ENCODE results near the gene CDK14.
"Not testable (repeated sequence)": the region's sequence is repeated elsewhere in the genome, so short reads cannot be mapped to it uniquely, and the experiment has no call there.

Gene CDK14

DNA sequence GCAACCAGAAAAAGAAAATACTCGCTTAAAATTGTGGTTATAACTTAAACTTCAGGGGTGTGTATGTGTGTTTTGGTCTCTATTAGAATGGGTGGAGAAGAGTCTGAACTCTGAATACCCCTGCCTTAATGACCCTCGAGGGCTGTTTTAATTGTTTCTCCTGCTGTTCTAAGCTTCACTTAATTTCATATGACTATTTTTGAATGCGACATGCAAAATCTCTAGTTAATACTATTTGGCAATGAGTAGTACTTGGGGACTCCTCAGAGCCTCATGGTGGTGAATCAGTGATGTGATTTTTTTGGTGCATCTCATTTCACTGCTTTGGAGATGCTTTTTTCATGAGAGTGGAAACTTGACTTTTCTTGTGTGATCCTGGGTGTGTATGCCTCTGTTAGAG, 178.6 kb downstream of the CDK14 start:
- WGBS, 2 experiments = 91 to 100% methylated on average over 3 of the region's 3 CpGs
- H3K4me3 ChIP-seq (ENCODE audit: insufficient read depth, low read depth, low read length) = no peak overlapping the region
- peaks cover 6% of the 10 kb centered on the region for H3K4me1 ChIP-seq (ENCODE audit: control insufficient read depth, insufficient read depth, low read length)
- peaks cover 5% of the 10 kb centered on the region for H3K36me3 ChIP-seq (ENCODE audit: control insufficient read depth, insufficient read depth, low read length)
- H3K27ac ChIP-seq (ENCODE audit: insufficient read depth, low read depth, low read length, poor library complexity, severe bottlenecking) = no peak overlapping the region
- H3K9me3 ChIP-seq (ENCODE audit: control insufficient read depth, low read length) = no peaks in the 10 kb centered on the region
- no peaks in the 10 kb centered on the region for H3K27me3 ChIP-seq (ENCODE audit: control insufficient read depth, insufficient read depth, low read length, poor library complexity, severe bottlenecking)

GRCh38 chr7:90775383-90775965, 179.4 kb downstream of the CDK14 start:
- no peaks in the 10 kb centered on the region for H3K9me3 ChIP-seq (ENCODE audit: control insufficient read depth, low read length)
- 100% methylated on average over 1 of the region's 1 CpG for WGBS, 2 experiments
- no peak overlapping the region for H3K27ac ChIP-seq (ENCODE audit: insufficient read depth, low read depth, low read length, poor library complexity, severe bottlenecking)
- H3K27me3 ChIP-seq (ENCODE audit: control insufficient read depth, insufficient read depth, low read length, poor library complexity, severe bottlenecking) = no peaks in the 10 kb centered on the region
- H3K4me1 ChIP-seq (ENCODE audit: control insufficient read depth, insufficient read depth, low read length) = peaks cover 6% of the 10 kb centered on the region
- peaks cover 5% of the 10 kb centered on the region for H3K36me3 ChIP-seq (ENCODE audit: control insufficient read depth, insufficient read depth, low read length)
- no peak overlapping the region for H3K4me3 ChIP-seq (ENCODE audit: insufficient read depth, low read depth, low read length)

- WGBS, 2 experiments = 91 to 94% methylated on average over 2 of the region's 2 CpGs
- Histone ChIP-seq H3K27ac (ENCODE audit: insufficient read depth, low read depth, low read length, poor library complexity, severe bottlenecking) (no peak overlapping the region), H3K27me3 (ENCODE audit: control insufficient read depth, insufficient read depth, low read length, poor library complexity, severe bottlenecking) (no peaks in the 10 kb centered on the region), H3K4me1 (ENCODE audit: control insufficient read depth, insufficient read depth, low read length) (peaks cover 6% of the 10 kb centered on the region), H3K4me3 (ENCODE audit: insufficient read depth, low read depth, low read length) (no peak overlapping the region), H3K36me3 (ENCODE audit: control insufficient read depth, insufficient read depth, low read length) (no peaks in the 10 kb centered on the region), H3K9me3 (ENCODE audit: control insufficient read depth, low read length) (no peaks in the 10 kb centered on the region)
These were observed 180.9 kb downstream of the CDK14 start for GRCh38 chr7:90777041-90777440.

- peaks cover 6% of the 10 kb centered on the region for H3K4me1 ChIP-seq (ENCODE audit: control insufficient read depth, insufficient read depth, low read length)
- no peaks in the 10 kb centered on the region for H3K9me3 ChIP-seq (ENCODE audit: control insufficient read depth, low read length)
- no peaks in the 10 kb centered on the region for H3K27me3 ChIP-seq (ENCODE audit: control insufficient read depth, insufficient read depth, low read length, poor library complexity, severe bottlenecking)
- no peak overlapping the region for H3K4me3 ChIP-seq (ENCODE audit: insufficient read depth, low read depth, low read length)
- WGBS, 2 experiments = 70 to 74% methylated on average over 4 of the region's 4 CpGs
- H3K27ac ChIP-seq (ENCODE audit: insufficient read depth, low read depth, low read length, poor library complexity, severe bottlenecking) = no peak overlapping the region
- H3K36me3 ChIP-seq (ENCODE audit: control insufficient read depth, insufficient read depth, low read length) = no peaks in the 10 kb centered on the region
These were observed 181.3 kb downstream of the CDK14 start for GRCh38 chr7:90777465-90777864.

- Histone ChIP-seq H3K9me3 (ENCODE audit: control insufficient read depth, low read length) (no peaks in the 10 kb centered on the region), H3K27ac (ENCODE audit: insufficient read depth, low read depth, low read length, poor library complexity, severe bottlenecking) (no peak overlapping the region), H3K4me3 (ENCODE audit: insufficient read depth, low read depth, low read length) (no peak overlapping the region), H3K27me3 (ENCODE audit: control insufficient read depth, insufficient read depth, low read length, poor library complexity, severe bottlenecking) (no peaks in the 10 kb centered on the region), H3K4me1 (ENCODE audit: control insufficient read depth, insufficient read depth, low read length) (peaks cover 6% of the 10 kb centered on the region), H3K36me3 (ENCODE audit: control insufficient read depth, insufficient read depth, low read length) (no peaks in the 10 kb centered on the region)
These were observed 181.8 kb downstream of the CDK14 start for GRCh38 chr7:90777886-90778285.

DNA sequence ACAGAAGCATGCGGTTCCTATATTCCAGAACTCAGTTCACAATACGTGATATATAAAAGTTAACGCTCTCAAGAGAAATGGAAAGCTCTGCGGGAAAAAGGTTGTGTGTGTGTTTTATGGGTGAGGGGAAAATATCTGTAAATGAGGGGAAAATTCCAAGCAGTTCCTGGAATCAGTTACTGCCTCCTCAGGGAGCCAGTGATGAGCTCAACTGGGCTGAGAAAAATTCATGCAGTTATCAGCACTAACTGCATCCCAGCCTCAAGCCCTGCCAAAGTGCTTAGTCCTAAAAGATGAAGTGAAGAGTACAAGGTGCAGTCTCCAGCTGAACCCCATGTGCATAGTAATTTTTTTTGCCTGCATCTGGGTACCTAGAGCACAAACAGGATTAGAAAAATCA, 191.9 kb downstream of the CDK14 start:
- H3K27ac ChIP-seq (ENCODE audit: insufficient read depth, low read depth, low read length, poor library complexity, severe bottlenecking) = no peak overlapping the region
- 88 to 93% methylated on average over 4 of the region's 4 CpGs for WGBS, 2 experiments

DNA sequence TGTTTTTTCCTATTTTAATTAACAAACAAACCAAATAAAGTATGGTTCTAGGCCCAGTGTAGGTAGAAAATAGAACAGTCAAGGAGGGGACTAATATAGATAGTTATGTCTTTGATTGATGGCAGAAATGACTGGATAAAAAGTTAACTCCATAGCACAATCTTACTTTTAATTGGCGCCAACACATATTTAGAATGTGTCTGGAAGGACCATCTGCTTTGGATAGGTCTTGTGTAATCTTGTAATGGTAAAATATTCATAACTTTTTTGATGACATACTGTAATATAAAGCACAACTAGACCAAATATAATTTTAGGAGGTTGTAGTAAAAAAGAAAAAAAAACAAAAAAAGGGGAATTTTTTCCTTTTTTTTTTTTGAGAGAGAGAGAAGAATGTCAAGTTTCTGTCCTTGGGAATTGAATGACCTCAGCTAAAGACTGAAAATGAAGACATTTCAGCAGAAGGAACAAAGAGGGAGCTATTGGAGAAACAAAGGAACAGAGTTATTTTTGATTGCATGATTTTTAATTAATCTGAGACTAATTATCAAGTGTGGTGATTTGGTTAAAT, 193.7 kb downstream of the CDK14 start:
- Histone ChIP-seq H3K4me3 (ENCODE audit: insufficient read depth, low read depth, low read length) (no peak overlapping the region), H3K36me3 (ENCODE audit: control insufficient read depth, insufficient read depth, low read length) (peaks cover 4% of the 10 kb centered on the region), H3K4me1 (ENCODE audit: control insufficient read depth, insufficient read depth, low read length) (no peaks in the 10 kb centered on the region), H3K27ac (ENCODE audit: insufficient read depth, low read depth, low read length, poor library complexity, severe bottlenecking) (no peak overlapping the region), H3K9me3 (ENCODE audit: control insufficient read depth, low read length) (no peaks in the 10 kb centered on the region), H3K27me3 (ENCODE audit: control insufficient read depth, insufficient read depth, low read length, poor library complexity, severe bottlenecking) (no peaks in the 10 kb centered on the region)
- WGBS, 2 experiments = 100% methylated on average over 1 of the region's 1 CpG; no CpG with 5 or more reads in 1 of the 2 experiments

More for the DNA sequence above, 191.9 kb downstream of the CDK14 start:
- no peak overlapping the region for H3K4me3 ChIP-seq (ENCODE audit: insufficient read depth, low read depth, low read length)
- peaks cover 8% of the 10 kb centered on the region for H3K36me3 ChIP-seq (ENCODE audit: control insufficient read depth, insufficient read depth, low read length)
- H3K4me1 ChIP-seq (ENCODE audit: control insufficient read depth, insufficient read depth, low read length) = no peaks in the 10 kb centered on the region
- H3K27me3 ChIP-seq (ENCODE audit: control insufficient read depth, insufficient read depth, low read length, poor library complexity, severe bottlenecking) = no peaks in the 10 kb centered on the region
- H3K9me3 ChIP-seq (ENCODE audit: control insufficient read depth, low read length) = no peaks in the 10 kb centered on the region

DNA sequence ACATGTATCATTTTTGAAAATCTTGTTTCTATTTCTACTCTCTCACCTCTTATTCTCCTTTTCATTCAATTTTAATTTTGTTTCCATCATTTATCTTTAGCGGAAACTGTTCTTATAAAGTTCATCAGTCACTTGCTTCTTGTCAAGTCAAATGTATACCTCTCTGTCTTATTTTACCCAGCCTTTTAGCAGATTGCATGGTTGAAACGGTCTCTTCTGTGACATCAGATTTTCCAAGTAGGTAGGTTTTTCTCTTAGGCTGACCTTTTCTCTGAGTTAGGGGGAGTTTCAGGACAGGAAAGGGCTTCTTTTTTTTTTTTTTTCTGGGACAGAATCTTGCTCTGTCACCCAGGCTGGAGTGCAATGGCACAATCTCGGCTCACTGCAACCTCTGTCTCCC, 195.5 kb downstream of the CDK14 start:
- no peaks in the 10 kb centered on the region for H3K9me3 ChIP-seq (ENCODE audit: control insufficient read depth, low read length)
- WGBS, 2 experiments = 78 to 81% methylated on average over 3 of the region's 3 CpGs
- no peaks in the 10 kb centered on the region for H3K27me3 ChIP-seq (ENCODE audit: control insufficient read depth, insufficient read depth, low read length, poor library complexity, severe bottlenecking)
- H3K27ac ChIP-seq (ENCODE audit: insufficient read depth, low read depth, low read length, poor library complexity, severe bottlenecking) = no peak overlapping the region
- peaks cover 4% of the 10 kb centered on the region for H3K36me3 ChIP-seq (ENCODE audit: control insufficient read depth, insufficient read depth, low read length)
- H3K4me1 ChIP-seq (ENCODE audit: control insufficient read depth, insufficient read depth, low read length) = no peaks in the 10 kb centered on the region
- H3K4me3 ChIP-seq (ENCODE audit: insufficient read depth, low read depth, low read length) = no peak overlapping the region

GRCh38 chr7:90792301-90792700, 196.2 kb downstream of the CDK14 start:
- WGBS, 2 experiments = 92 to 100% methylated on average over 1 of the region's 1 CpG
- Histone ChIP-seq H3K27me3 (ENCODE audit: control insufficient read depth, insufficient read depth, low read length, poor library complexity, severe bottlenecking) (no peaks in the 10 kb centered on the region), H3K36me3 (ENCODE audit: control insufficient read depth, insufficient read depth, low read length) (peaks cover 4% of the 10 kb centered on the region), H3K4me1 (ENCODE audit: control insufficient read depth, insufficient read depth, low read length) (no peaks in the 10 kb centered on the region), H3K27ac (ENCODE audit: insufficient read depth, low read depth, low read length, poor library complexity, severe bottlenecking) (no peak overlapping the region), H3K9me3 (ENCODE audit: control insufficient read depth, low read length) (no peaks in the 10 kb centered on the region), H3K4me3 (ENCODE audit: insufficient read depth, low read depth, low read length) (no peak overlapping the region)

- H3K4me3 ChIP-seq (ENCODE audit: insufficient read depth, low read depth, low read length); H3K27ac ChIP-seq (ENCODE audit: insufficient read depth, low read depth, low read length, poor library complexity, severe bottlenecking); H3K36me3 ChIP-seq (ENCODE audit: control insufficient read depth, insufficient read depth, low read length); H3K9me3 ChIP-seq (ENCODE audit: control insufficient read depth, low read length); H3K4me1 ChIP-seq (ENCODE audit: control insufficient read depth, insufficient read depth, low read length); H3K27me3 ChIP-seq (ENCODE audit: control insufficient read depth, insufficient read depth, low read length, poor library complexity, severe bottlenecking): not testable (repeated sequence)
- 95% methylated on average over 11 to 12 of the region's 12 CpGs for WGBS, 2 experiments
These were observed 198.1 kb downstream of the CDK14 start for GRCh38 chr7:90794234-90794633.
